ENCODE data around the gene DIO1. TPM values are rescaled to one million over a fixed set of nuclear protein-coding genes. Genes with fewer than 3 reads are reported as not detected.

DIO1 gene
- total RNA-seq, result not detected in 2 replicates

DNA sequence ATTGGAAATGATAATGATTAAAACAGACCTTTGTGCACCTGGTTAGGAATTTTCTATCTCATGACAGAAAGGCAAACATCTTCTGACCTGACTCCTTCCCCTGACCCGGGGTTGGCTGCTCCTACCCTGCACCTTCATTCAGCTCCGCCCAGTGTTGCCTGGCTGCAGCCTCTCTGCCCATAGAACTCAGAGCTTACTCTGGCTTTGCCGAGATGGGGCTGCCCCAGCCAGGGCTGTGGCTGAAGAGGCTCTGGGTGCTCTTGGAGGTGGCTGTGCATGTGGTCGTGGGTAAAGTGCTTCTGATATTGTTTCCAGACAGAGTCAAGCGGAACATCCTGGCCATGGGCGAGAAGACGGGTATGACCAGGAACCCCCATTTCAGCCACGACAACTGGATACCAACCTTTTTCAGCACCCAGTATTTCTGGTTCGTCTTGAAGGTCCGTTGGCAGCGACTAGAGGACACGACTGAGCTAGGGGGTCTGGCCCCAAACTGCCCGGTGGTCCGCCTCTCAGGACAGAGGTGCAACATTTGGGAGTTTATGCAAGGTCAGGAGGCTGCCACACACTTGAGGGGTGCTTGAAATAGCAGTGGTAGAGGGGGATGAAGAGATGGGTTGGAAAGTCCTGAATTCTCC, at the start of gene DIO1:
Gene DIO1, plus strand, starts transcription at position 189 of the 638 bp plus-strand sequence. Its CDS starts 24 bp downstream, at position 213.

DNA sequence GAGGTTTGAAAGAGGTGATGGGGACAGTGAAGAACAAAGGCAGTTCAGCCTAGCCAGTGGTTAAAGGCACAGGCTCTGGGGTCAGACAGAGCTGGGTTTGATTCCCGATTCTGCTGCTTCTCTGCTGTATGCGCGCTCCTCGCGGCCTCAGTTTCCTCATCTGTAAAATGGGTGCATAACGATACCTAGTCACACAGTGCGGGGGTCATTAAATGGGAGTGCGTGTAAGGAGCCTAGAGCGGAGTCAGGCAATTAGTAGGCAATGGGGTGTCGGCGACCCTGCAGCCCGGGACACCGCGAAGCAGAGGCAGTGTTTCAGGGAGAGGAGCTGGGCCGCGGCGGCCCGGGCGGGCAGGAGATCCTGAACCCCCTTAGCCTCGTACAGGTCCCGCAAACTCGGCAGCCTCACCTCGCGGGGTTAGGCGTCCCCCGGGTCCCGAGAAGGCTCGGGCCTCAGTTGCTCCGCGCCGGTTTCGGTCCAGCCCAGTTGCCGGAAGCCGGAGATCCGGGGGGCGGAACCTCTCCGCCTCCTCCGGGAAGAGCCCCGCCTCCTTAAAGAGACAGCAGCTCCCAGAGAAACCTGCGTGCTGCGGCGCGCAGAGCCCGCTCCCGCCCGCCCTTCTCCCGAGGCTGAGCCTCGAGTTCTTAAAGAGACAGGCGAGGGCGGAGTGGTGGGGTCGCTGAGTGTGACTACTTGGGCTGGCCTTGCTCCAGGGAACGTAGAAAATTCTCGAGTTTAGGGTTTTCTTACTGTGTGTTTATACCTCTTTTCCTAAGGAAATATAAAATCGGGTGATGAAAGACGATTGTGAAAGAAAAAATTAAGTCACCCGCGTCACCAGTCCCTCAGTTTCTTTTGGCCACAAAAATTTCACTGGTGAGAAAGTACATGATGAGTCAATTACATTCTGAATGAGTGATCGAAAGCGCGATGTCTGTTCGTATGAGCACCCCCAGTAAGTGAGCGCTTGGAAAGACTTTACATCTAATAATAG, 4.4 kb upstream of the DIO1 start, which contains the start of gene YIPF1:
Gene YIPF1, minus strand, starts transcription at position 494 of the 995 bp plus-strand sequence. CDS start 860 bp downstream, outside the sequence.

DNA sequence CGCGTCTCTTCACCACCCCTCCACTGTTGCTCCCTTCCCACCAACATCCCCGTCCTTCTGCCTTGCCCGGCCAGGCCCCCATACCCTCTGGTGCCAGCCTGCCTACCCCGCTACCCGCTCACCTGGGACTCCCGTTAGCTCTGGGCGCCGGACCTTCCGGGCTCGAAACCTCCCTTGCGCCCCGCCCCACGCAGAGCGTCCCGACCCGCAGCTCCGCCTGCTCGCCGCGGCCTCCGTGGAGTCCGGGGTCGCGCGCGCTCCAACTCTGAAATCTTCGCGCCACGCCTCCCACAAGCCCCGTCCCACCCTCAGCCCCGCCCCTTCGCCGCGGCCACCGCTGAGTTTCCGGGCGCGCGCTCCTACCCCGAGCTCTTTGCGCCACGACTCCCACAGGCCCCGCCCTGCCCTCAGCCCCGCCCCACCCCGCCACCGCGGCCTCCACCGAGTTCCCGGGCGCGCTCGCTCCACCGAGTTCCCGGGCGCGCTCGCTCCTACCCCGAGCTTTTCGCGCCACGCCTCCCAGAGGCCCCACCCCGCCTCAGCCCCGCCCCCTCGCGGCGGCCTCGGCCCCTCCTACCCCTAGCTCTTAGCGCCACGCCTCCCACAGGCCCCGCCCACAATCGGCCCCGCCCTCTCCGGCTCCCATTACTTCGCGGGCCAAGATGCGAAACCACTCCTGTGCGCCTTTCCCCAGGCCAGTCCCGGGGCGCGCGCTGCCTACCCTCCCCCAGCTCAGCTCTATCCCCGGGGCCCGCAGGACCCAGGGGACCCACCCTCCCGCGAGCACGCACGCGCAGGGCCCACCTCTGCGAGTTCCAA, 51.7 kb downstream of the DIO1 start, which contains the start of gene IFT25:
Gene IFT25, minus strand, starts transcription at position 267 of the 819 bp plus-strand sequence. CDS start 5,617 bp downstream, outside the sequence.

DNA sequence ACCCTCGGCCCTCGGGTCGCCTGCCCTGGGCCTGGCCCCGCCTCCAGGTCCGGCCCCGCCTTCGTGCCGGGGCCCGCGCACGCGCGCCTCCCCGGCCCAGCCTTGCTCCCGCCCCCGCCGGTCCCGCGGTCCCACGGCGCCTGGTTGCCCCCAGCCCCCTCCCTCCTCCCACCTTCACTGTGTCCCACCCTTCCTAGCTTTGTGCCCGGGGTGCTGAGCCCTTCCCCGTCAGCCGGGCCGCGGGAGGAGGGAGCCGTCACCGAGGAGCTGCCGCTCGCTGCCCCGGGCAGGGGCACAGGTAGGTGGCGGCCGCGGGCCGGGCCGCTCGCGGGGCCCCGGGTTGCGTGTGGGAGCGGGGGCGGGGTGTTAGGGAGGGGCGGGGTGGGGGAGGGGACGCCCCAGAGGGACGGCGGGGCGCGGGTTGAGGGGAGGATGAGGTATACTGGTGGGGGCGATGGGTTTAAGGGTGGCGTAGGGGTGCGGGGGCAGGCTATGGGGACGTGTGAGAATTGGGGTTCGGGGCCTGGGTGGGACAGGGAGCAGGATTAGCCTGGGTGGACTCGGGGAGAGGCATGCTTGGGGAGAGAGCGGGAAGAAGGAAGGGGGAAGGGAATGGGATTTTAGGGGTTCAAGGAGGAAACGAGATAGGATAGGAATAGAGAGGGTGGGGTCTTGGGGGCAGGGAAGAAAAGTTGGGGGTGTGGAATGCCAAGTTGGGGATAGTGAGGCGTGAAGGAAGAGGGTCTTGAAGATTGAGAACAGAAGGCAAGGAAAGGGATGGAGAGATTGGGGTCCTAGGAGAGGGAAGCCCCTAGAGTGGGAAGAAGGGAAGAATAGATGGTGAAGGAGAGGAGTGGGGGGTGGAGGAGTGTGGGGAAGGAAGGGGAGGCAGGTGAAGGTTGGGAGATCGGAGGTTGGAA, 52.5 kb downstream of the DIO1 start, which contains the start of gene LRRC42:
Gene LRRC42, plus strand, starts transcription at position 99 of the 920 bp plus-strand sequence. CDS start 5,650 bp downstream, outside the sequence.

Other genes with a start within 250 kb of the DIO1 start
- 0.19 and 0.56 TPM in 2 replicates for gene GLIS1, start 155.0 kb upstream of the DIO1 start, total RNA-seq
- 15.5 and 43.1 TPM in 2 replicates for gene NDC1, start 55.9 kb upstream of the DIO1 start, total RNA-seq
- 20.5 and 20.9 TPM in 2 replicates for gene YIPF1, start 4.4 kb upstream of the DIO1 start, total RNA-seq
- gene IFT25, start 51.5 kb downstream of the DIO1 start, total RNA-seq, result 19.2 and 24.0 TPM in 2 replicates
- gene LRRC42, start 52.2 kb downstream of the DIO1 start, total RNA-seq, result 26.5 and 29.6 TPM in 2 replicates
- not detected in 2 replicates for gene LDLRAD1, start 124.0 kb downstream of the DIO1 start, total RNA-seq
- gene TMEM59, start 159.0 kb downstream of the DIO1 start, total RNA-seq, result 200 and 645 TPM in 2 replicates
- gene TCEANC2, start 159.4 kb downstream of the DIO1 start, total RNA-seq, result 3.1 and 3.6 TPM in 2 replicates

Measured in regular cardiac myocyte (primary cell).